HCT116 (cell line): ENCODE data around the gene CALHM3.

Source experiments
- CEBPB ChIP-seq: IDR thresholded peaks from 2 replicates; pipeline ENCODE4 v1.6.1; 2012; ENCODE audit warnings: low read depth
- CTCF ChIP-seq, 3 experiments: fragments of 200-600 bp in 1 of 3; sonication (generic) in 1 of 3; IDR thresholded peaks in 2 of 3; conservative IDR thresholded peaks in 1 of 3; 2 replicates each; pipeline ENCODE4 v1.5.1; 2012 to 2017; ENCODE audit warnings: low read depth in 2 of 3, low read length in 2 of 3, antibody characterized with exemption in 1 of 3, borderline replicate concordance in 1 of 3, control low read depth in 1 of 3, mild to moderate bottlenecking in 1 of 3, mixed read lengths in 1 of 3, mixed run types in 1 of 3, moderate library complexity in 1 of 3; ENCODE audit not compliant: insufficient read depth in 1 of 3
- EZH2phosphoT487 ChIP-seq: fragments of 200-600 bp; IDR thresholded peaks from 2 replicates; pipeline ENCODE4 v1.6.1; 2018; ENCODE audit warnings: antibody characterized with exemption, borderline replicate concordance
- FOSL1 ChIP-seq: IDR thresholded peaks from 2 replicates; pipeline ENCODE4 v1.6.1; 2012; ENCODE audit warnings: low read depth
- MAX ChIP-seq: IDR thresholded peaks from 2 replicates; pipeline ENCODE4 v1.6.1; 2012
- POLR2A ChIP-seq: IDR thresholded peaks from 2 replicates; pipeline ENCODE4 v1.7.0; 2011; ENCODE audit warnings: borderline replicate concordance; ENCODE audit not compliant: insufficient read depth, insufficient read length; ENCODE audit errors: extremely low read depth
- POLR2AphosphoS5 ChIP-seq: IDR thresholded peaks from 2 replicates; pipeline ENCODE4 v1.6.1; 2011; ENCODE audit warnings: mild to moderate bottlenecking, low read depth, low read length, moderate library complexity
- RAD21 ChIP-seq: IDR thresholded peaks from 2 replicates; pipeline ENCODE4 v1.6.1; 2012; ENCODE audit warnings: low read depth, mild to moderate bottlenecking
- REST ChIP-seq: IDR thresholded peaks from 2 replicates; pipeline ENCODE4 v1.6.1; 2012; ENCODE audit warnings: low read depth
- SRF ChIP-seq: IDR thresholded peaks from 2 replicates; pipeline ENCODE4 v1.6.1; 2012; ENCODE audit warnings: low read depth
- ZBTB33 ChIP-seq: IDR thresholded peaks from 2 replicates; pipeline ENCODE4 v1.6.1; 2011; ENCODE audit warnings: mild to moderate bottlenecking, low read length, moderate library complexity; ENCODE audit not compliant: insufficient replicate concordance; ENCODE audit errors: extremely low read depth

- TF ChIP-seq CTCF (IDR thresholded peaks at IDR 0.05 in 2 of 3, conservative IDR thresholded peaks at IDR 0.05 in 1 of 3; ENCODE audit: borderline replicate concordance in 1 of 3, insufficient read depth in 1 of 3, low read depth in 2 of 3, low read length in 2 of 3) (no peak), CEBPB (no peak), SRF (no peak), POLR2A (no peak), MAX (no peak), FOSL1 (no peak), EZH2phosphoT487 (no peak), ZBTB33 (no peak), REST (no peak), RAD21 (no peak), POLR2AphosphoS5 (no peak)
Measured at GRCh38 chr10:103423748-103424147, 55.3 kb downstream of the CALHM3 start.
